ENCODE data around the gene CFAP100. TPM values are rescaled to one million over a fixed set of nuclear protein-coding genes. Genes with fewer than 3 reads are reported as not detected.

Gene CFAP100
- total and polyA plus RNA-seq, 2 experiments from 2014 or later: not detected

- DNase-seq (ENCODE audit: low spot score): no peak
- no peak overlapping the region for H3K27ac ChIP-seq
- WGBS (ENCODE audit: low lambda C conversion rate, missing lambda C conversion rate): 85% methylated on average over 11 of the region's 12 CpGs
Measured at GRCh38 chr3:126402666-126403302, 8.1 kb downstream of the CFAP100 start.

GRCh38 chr3:126406389-126407296, 11.9 kb downstream of the CFAP100 start:
- no peak for TF ChIP-seq EZH2phosphoT487 (IDR thresholded peaks at IDR 0.05; ENCODE audit: low read depth, severe bottlenecking, unreplicated experiment)
- TF ChIP-seq CTCF (IDR thresholded peaks at IDR 0.05; ENCODE audit: poor library complexity): no peak
- TF ChIP-seq EZH2 (IDR thresholded peaks at IDR 0.05; ENCODE audit: borderline replicate concordance): no peak
- Histone ChIP-seq H3K79me2 (no peaks in the 10 kb centered on the region), H3K9me2 (replicated peaks; ENCODE audit: insufficient read depth) (no peaks in the 10 kb centered on the region), H3K27me3 (no peaks in the 10 kb centered on the region), H3K4me1 (ENCODE audit: insufficient read depth) (no peaks in the 10 kb centered on the region), H4K20me1 (ENCODE audit: insufficient read depth, poor library complexity, severe bottlenecking) (no peaks in the 10 kb centered on the region), H3K27ac (no peak overlapping the region), H3K36me3 (replicated peaks; ENCODE audit: insufficient read depth, low read depth) (no peaks in the 10 kb centered on the region), H3K4me2 (no peak overlapping the region), H3K4me3 (no peak overlapping the region), H3K9me3 (ENCODE audit: low read depth) (no peaks in the 10 kb centered on the region), H2AFZ (no peak overlapping the region)
- peak; percentile 2 for DNase-seq (ENCODE audit: low spot score)
- 88% methylated on average over 15 of the region's 15 CpGs for WGBS (ENCODE audit: low lambda C conversion rate, missing lambda C conversion rate)

More at GRCh38 chr3:126402666-126403302, 8.1 kb downstream of the CFAP100 start:
- no peak for TF ChIP-seq EZH2phosphoT487 (IDR thresholded peaks at IDR 0.05; ENCODE audit: low read depth, severe bottlenecking, unreplicated experiment)
- no peak for TF ChIP-seq EZH2 (IDR thresholded peaks at IDR 0.05; ENCODE audit: borderline replicate concordance)
- TF ChIP-seq CTCF (IDR thresholded peaks at IDR 0.05; ENCODE audit: poor library complexity): no peak
- H3K27me3 ChIP-seq: no peaks in the 10 kb centered on the region
- H3K9me3 ChIP-seq (ENCODE audit: low read depth): no peaks in the 10 kb centered on the region
- no peaks in the 10 kb centered on the region for H3K4me1 ChIP-seq (ENCODE audit: insufficient read depth)
- H3K79me2 ChIP-seq: no peaks in the 10 kb centered on the region
- no peaks in the 10 kb centered on the region for H3K9me2 ChIP-seq (replicated peaks; ENCODE audit: insufficient read depth)
- H3K4me2 ChIP-seq: no peak overlapping the region
- no peak overlapping the region for H3K4me3 ChIP-seq
- no peaks in the 10 kb centered on the region for H3K36me3 ChIP-seq (replicated peaks; ENCODE audit: insufficient read depth, low read depth)
- H2AFZ ChIP-seq: no peak overlapping the region
- H4K20me1 ChIP-seq (ENCODE audit: insufficient read depth, poor library complexity, severe bottlenecking): no peaks in the 10 kb centered on the region

GRCh38 chr3:126407412-126408044, 12.8 kb downstream of the CFAP100 start:
- Histone ChIP-seq H3K4me2 (no peak overlapping the region), H3K4me3 (no peak overlapping the region), H4K20me1 (ENCODE audit: insufficient read depth, poor library complexity, severe bottlenecking) (no peaks in the 10 kb centered on the region), H3K27ac (no peak overlapping the region), H2AFZ (no peak overlapping the region), H3K4me1 (ENCODE audit: insufficient read depth) (no peaks in the 10 kb centered on the region), H3K27me3 (no peaks in the 10 kb centered on the region), H3K79me2 (no peaks in the 10 kb centered on the region), H3K9me3 (ENCODE audit: low read depth) (no peaks in the 10 kb centered on the region), H3K36me3 (replicated peaks; ENCODE audit: insufficient read depth, low read depth) (no peaks in the 10 kb centered on the region), H3K9me2 (replicated peaks; ENCODE audit: insufficient read depth) (no peaks in the 10 kb centered on the region)
- TF ChIP-seq CTCF (IDR thresholded peaks at IDR 0.05; ENCODE audit: poor library complexity) (no peak), EZH2phosphoT487 (IDR thresholded peaks at IDR 0.05; ENCODE audit: low read depth, severe bottlenecking, unreplicated experiment) (no peak), EZH2 (IDR thresholded peaks at IDR 0.05; ENCODE audit: borderline replicate concordance) (no peak)
- WGBS (ENCODE audit: low lambda C conversion rate, missing lambda C conversion rate): 79% methylated on average over 5 of the region's 5 CpGs
- DNase-seq (ENCODE audit: low spot score): no peak

All from hepatocyte (in vitro differentiated cells).